ENCODE data around the gene AK2.

- no peak for TF ChIP-seq CTCF (conservative IDR thresholded peaks at IDR 0.05 in 1 of 2, IDR thresholded peaks at IDR 0.05 in 1 of 2; ENCODE audit: extremely low read depth in 1 of 2, insufficient read depth in 1 of 2, low read depth in 1 of 2, low read length in 2 of 2)
- TF ChIP-seq EZH2 (IDR thresholded peaks at IDR 0.05; ENCODE audit: borderline replicate concordance, low read length): no peak
Measured at GRCh38 chr1:33057095-33057494, 20.4 kb upstream of the AK2 start.
